GM19193 (cell line): Measurements from ENCODE around the gene GP2.

Source experiments
- POLR2A ChIP-seq: IDR thresholded peaks from 4 replicates; pipeline ENCODE4 v1.6.1; 2011; ENCODE audit not compliant: insufficient read depth, insufficient read length; ENCODE audit errors: extremely low read depth

The GP2 gene

GRCh38 chr16:20313741-20314140, 13.6 kb downstream of the GP2 start:
- TF ChIP-seq POLR2A = no peak

DNA sequence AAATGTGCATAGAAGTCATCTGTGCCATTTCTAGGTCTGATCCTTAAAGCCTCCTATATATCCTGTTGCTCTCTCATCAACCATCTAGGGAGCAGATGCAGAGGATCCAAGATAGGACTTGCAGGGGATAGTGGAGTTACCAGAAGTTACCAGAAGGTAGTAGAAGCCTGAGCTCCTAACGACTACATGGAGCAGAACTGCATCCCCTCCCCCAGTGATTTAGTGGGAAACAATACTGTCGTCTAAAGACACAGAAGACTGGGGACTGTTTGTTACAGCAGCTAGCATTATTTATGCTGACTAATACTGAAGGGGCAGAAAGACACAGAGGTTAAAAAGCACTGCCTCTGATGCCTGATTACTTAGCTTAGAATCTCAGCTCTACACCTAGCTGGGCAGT, 15.8 kb downstream of the GP2 start:
- no peak for TF ChIP-seq POLR2A

- TF ChIP-seq POLR2A = no peak
Measured at GRCh38 chr16:20310421-20311395, 16.6 kb downstream of the GP2 start.

GRCh38 chr16:20309786-20310185, 17.5 kb downstream of the GP2 start:
- no peak for TF ChIP-seq POLR2A

DNA sequence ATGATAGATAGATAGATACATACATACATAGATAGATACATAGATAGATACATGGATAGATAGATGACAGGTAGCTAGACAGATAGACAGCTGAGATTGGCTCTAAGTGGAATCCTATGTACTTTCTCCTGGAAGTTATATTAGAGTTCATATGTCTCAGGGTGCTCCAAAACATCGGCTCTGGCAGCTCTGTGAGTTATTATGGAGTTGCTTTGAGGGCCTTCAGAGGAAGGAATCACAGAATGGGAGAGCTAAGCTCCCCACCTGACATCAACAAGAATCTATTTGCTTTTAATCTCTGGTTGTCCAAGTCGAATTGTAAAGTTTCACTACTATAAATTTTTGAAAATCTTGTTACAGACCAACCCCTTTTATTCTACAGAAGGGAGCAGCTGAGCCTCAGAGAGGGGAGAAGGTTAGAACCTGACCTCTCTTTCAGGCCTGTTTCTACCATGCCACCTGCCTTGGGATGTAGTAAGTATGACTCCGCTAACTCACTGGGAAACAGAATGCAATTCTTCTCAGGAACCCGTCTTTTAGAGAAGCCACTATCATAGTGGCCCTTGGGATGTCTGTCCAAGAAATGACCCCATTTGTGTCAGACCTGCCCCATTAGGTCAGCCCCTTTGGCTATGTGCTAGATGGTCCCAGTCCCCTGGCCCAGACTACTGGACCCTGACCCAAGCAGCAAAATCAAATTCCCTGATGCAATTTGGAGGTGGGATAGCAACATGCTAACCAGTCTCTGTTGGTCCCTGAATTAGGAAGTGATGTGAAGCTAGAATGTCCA, 18.3 kb downstream of the GP2 start:
- no peak for TF ChIP-seq POLR2A

- TF ChIP-seq POLR2A = no peak
Measured at GRCh38 chr16:20308266-20308665, 19.0 kb downstream of the GP2 start.

- no peak for TF ChIP-seq POLR2A
Measured at GRCh38 chr16:20307791-20308190, 19.5 kb downstream of the GP2 start.

GRCh38 chr16:20307240-20307671, 20.1 kb downstream of the GP2 start:
- no peak for TF ChIP-seq POLR2A

DNA sequence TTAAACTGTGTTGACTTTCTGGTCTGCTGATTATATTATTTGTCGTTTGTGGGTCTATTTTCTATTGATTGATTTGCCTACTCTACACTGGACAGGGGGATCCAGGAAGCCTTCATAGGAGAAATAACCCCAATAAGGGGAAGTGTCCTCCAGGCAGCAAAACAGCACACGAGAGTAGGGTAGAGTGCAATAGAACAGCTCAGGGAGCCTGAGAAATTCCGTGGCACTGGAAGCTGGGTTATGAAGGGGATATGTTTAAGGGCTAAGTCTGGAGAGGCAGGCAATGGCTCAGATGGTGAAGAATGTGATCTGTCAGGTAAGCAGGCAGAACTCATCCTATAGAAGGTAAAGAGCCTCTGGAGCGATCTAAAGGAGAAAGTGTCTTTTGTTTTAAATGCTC, 20.9 kb downstream of the GP2 start:
- TF ChIP-seq POLR2A = no peak

GRCh38 chr16:20303012-20303411, 24.3 kb downstream of the GP2 start:
- TF ChIP-seq POLR2A = no peak

- TF ChIP-seq POLR2A = no peak
Measured at GRCh38 chr16:20302389-20302788, 24.9 kb downstream of the GP2 start.

DNA sequence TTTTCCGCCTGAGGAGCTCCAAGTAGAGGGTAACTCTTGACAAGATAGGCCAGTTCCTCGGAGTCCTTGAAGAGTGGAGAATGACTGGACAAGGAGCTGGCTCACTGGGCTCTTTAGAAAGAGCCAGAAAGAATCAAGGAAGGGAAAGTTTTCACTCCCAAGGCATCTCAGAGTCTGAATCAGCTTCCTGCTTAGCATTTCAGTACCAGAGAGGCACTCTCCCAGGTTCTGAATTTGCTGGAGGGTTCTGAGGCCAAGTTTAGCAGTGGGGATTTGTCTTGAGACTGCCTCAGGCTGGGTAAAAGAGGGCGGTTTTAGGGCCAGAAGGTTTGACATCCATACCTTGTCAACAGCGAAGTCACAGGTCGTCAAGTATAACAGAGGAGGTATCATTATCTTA, 25.5 kb downstream of the GP2 start:
- TF ChIP-seq POLR2A = no peak

GRCh38 chr16:20300312-20301097, 26.8 kb downstream of the GP2 start:
- no peak for TF ChIP-seq POLR2A

DNA sequence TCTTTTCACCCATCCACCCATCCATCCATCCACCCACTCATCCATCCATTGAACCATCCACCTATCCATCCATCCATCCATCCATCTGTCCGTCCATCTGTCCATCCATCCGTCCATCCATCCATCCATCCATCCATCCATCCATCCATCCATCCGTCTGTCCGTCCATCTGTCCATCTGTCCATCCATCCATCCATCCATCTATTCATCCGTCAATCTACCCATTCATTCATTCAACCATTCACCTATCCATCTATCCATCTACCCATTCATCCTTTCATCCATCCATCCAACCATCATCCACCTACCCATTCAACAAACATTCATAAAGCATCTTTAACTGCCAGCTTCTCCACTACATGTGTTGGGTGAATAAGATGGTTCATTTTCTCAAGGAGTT, 28.9 kb downstream of the GP2 start:
- TF ChIP-seq POLR2A = no peak

DNA sequence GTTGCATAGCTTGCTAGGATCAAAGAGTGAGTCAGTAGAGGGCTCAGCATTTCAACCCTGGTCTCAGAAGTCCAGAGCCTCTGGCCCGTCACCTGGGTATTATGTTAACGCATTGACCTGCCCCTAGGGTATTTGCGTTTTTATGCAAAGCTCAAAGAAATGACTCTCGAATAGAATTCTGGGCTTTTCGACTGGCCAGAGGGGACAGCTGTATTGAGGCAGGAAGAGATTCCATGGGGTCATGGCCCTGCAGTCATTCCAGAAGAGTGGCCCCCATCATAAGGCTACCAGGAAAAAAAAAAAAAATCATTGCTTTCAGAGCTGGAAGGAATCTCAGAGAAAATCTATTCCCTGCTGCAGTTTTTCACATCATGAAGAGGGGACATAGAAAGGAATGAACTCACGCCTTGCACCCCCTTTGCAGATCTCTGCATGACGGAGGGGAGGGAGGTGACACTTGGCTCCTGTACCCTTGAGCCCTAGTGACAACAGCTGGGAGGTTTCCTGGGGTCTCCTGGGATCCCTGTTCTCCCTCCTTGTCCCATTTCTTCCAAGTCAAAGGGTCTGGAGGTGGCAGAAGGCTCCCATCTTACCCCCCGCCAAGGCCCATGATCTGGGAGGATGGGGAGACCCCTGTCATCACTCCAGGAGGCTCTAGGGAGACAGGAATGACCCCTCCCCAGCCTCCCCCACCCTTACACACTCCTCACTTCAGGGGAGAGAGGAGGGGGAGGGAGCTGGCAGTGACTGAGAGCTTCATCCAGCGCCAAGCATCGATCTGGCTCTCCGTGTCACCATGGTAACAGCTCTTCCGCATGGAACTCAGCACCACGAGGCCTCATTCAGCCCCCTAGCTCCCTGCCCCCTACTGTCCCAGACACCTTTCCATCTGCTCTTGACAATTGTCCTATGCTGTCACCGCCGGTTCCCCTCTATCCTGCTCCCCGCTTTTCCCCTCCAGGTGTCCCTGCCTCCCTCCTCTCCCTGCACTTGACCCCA, 35.8 kb downstream of the GP2 start:
- no peak for TF ChIP-seq POLR2A

GRCh38 chr16:20289571-20289970, 37.7 kb downstream of the GP2 start:
- no peak for TF ChIP-seq POLR2A
